GM18502 (cell line): ENCODE data around the gene ADAMTS2.
"Not testable (repeated sequence)": the region's sequence is repeated elsewhere in the genome, so short reads cannot be mapped to it uniquely, and the experiment has no call there.

Source experiments
- ATAC-seq: cut with Tn5 transposase; IDR thresholded peaks from one replicate; pipeline ENCODE4 v1.9.1; 2021; ENCODE audit warnings: mild to moderate bottlenecking; ENCODE audit not compliant: unreplicated experiment, poor library complexity

The ADAMTS2 gene

DNA sequence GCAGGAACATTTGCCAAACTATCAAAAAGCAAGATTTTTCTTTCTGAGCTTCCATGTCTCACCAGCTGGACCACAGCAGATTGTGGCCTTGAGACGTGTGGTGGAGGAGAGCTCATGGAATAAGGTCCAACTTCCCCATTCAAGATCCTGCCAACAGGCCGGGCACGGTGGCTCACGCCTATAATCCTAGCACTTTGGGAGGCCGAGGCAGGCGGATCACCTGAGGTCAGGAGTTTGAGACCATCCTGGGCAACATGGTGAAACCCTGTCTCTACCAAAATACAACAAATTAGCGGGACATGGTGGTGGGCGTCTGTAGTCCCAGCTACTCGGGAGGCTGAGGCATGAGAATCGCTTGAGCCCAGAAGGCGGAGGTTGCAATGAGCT, 59.5 kb downstream of the ADAMTS2 start:
- not testable (repeated sequence) for ATAC-seq

DNA sequence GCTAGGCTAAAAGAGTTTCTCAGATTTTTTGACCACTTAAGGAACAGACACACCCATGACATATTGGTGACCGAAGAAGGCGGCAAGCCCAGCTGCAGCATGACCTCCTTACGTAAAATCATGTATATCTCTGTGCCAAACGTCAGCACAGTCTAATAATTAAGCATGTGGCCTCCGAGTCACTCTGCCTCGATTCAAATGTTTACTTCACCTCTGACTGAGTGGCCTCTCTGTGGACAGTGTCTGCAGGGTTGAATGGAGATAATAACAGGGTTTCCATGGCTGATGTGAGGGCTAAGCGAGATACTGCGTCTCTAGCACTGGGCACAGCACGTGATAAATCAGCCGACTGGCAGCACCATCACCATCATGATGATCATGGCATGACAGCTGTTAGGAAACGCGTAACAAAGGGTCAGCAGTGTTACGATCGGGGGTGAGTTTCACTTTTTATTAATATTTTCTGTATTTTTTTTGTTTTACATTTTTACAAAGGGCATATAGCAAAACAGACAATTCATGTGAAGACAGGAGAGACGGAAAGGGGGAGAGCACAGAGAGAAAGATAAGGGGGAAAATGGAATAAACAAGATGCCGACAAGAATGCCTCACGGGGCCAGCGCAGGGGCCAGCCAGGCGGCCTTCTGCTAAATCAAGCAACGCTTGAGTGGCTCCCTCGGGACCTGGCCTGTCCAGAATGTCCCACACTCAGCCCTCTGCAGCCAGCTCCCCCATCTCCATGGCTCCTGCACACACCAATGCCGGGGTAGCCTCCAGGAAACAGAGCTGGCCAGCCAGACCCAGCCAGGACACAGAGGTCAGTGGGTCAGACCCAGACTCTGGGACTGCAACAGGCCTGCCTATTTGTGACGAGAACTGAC, 60.3 kb downstream of the ADAMTS2 start:
- ATAC-seq = no peak

DNA sequence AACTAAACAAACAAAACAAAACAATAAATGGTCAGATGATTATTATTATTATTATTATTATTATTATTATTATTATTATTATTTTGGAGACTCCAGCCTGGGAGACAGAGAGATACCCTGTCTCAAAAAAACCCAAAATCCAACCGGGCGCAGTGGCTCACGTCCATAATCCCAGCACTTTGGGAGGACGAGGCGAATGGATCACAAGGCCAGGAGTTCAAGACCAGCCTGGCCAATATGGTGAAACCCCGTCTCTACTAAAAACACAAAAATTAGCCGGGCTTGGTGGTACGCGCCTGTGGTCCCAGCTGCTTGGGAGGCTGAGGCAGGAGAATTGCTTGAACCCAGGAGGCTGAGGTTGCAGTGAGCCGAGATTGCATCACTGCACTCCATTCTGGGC, 61.4 kb downstream of the ADAMTS2 start:
- ATAC-seq = not testable (repeated sequence)

DNA sequence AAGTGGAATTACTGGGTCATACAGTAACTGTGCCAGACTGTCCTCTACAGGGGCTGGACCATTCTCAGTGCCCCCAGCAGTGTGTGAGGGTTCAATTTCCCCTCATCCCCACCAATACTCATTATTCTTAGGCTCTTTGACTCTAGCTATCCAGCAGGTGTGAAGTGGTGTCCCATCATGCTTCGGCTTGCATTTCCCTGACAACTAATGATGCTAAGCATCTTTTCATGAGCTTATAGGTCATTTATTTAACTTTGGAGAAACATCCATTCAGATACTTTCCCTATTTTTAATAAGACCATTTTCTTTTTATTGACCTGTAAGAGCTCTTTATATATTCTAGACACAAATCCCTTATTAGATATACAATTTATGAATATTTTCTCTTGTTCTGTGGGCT, 63.6 kb downstream of the ADAMTS2 start:
- no peak for ATAC-seq

DNA sequence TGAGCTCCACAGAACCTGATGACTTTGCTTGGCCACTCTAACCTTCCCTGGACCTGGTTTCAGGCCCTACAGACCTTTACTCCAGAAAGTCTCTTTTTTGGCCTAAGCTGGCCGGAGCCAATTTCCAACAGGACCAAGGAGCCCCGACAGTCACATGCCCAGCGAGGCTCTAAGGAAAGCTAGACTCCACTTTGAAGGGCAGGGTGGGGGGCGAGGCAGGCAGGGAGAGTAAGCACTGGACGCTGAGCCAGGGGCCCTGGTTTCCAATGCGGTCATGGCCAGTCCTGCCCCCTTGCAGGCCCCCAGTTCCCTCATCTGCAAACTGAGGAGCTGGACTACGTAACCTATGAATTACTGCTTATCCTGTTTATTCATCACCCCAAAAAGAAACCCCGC, 65.2 kb downstream of the ADAMTS2 start:
- ATAC-seq = no peak

DNA sequence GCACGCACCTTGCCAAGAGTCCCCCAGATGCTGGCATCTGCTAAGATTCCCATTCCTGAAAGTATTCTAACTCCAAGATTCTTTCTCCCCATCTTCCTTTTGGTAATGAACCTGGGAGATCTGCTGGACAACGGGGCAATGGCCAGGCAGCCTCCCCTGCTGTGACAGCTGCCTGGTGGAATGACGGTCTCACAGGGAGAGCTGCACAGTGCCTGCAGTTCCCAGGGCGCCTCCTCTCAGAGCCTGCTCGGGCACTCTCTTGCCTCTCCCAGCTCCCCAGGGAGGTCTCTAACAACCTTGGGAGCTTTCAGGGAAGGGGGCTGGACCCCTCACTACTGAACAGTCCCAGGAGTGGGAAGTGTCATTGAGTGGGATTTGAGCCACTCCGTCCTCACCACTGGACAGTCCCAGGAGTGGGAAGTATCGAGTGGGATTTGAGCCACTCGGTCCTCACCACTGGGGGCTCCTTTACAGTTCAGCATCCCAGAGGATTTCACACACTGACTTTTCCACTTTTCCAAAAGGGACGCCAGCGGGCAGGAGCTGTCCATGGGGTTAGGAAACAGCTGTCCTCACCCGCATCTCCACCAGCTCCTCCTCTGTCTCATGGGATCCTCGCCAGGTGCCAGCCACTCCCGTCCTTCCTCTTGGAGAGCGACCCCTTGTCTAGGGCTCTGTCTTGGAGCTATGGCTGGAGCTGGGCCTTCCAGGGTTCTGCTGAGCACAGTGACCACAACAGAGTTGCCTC, 65.7 kb downstream of the ADAMTS2 start:
- ATAC-seq = no peak

DNA sequence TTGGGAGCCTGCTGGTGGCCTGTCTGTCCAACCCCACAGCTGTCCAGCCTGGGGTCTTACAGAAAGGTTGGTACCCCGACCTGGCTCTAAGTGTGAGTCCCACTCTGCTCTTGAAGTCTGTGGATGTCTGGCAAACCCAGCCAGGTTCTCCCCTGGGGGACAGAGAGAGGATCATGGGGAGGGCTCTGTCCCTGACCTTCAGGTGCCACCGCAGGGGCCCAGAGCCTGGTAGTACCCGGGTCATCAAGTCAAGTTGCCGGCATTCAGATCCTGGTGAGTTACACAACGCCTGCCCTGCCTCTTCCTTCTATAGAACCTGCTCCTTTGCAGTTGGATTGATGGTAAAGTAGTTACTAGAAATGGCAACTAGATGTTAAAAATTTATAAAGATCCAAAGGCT, 66.7 kb downstream of the ADAMTS2 start:
- no peak for ATAC-seq

DNA sequence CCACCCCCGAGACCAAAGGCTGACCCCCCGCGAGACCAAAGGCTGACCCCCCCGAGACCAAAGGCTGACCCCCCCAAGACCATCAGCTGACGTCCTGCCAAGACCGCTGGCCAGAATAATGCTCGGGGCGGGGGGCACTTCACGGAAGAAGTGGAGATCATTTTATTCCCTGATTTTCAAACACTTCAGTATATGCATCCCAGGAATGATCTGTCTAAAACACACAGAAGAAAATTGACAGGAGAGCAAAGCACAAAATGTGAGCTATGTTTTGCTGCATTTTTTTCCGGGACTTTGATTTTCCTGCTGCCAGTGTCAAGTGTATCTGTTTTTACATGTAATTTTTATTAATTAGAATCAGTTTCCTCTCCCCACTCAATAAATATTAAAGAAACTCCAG, 67.1 kb downstream of the ADAMTS2 start:
- no peak for ATAC-seq

DNA sequence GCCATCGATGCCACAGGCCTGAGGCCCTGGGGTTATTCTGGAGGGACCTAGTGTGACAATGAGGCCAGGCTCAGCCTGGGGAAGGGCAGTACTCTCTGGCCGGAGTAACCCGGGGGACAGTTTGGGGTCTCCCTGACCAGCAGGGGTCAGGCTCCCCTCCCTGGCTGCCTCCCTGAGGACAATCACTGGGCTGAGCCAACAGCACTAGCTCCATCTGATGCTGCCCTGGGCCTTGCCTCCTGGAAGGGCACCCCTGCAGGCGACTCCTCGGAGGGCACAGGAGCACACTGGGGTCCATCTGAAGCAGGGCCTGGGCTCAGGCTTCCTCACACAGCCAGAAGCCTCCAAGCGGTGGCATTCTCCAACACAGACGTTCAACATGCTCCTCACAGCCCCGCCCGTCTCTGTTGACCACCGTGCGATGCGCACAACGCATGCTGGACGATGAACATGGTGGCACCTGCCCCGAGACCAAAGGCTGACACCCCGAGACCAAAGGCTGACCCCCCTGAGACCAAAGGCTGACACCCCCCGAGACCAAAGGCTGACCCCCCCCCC, 68.3 kb downstream of the ADAMTS2 start:
- ATAC-seq = no peak

DNA sequence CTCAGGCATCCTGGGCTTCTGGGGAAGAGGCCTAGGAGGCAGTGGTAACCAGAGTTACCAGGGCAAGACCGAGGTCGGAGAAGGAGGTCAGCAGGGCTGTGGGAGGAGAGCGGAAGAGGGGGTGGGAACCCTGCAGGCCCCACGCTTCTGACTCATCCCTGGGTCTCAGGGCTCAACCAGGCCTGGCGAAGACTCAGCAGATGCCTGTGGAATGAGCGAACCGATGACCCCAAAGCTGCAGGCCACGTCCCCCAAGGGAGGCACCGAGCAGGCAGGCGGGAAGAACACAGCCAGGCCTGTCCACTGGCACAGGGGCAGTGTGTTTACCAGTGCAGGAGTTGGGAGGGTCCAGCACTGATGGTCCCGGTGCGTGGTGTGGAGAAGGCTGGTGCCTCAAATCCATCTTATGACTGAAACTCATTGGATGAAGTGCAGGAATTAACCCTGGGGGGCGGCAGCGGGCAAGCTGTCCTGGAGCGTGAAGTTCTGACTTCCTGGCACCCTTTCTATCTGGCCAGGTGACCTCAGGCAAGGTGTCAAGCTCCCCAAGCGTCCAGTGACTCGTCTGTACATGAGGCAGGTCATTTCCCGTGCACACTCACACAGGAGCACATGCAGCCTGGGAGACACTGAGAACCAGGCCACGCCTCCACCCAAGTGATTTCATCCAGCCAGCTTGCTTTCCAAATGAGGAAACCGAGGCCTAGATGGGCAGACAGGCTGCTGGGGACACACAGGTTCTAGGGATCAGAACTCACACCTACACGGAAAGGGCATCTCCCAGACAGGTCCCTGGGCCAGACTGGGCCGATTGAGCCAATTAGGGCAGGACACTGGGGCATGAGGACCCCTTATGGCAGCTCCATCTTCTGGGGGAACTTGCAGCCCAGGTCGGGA, 69.1 kb downstream of the ADAMTS2 start:
- no peak for ATAC-seq

DNA sequence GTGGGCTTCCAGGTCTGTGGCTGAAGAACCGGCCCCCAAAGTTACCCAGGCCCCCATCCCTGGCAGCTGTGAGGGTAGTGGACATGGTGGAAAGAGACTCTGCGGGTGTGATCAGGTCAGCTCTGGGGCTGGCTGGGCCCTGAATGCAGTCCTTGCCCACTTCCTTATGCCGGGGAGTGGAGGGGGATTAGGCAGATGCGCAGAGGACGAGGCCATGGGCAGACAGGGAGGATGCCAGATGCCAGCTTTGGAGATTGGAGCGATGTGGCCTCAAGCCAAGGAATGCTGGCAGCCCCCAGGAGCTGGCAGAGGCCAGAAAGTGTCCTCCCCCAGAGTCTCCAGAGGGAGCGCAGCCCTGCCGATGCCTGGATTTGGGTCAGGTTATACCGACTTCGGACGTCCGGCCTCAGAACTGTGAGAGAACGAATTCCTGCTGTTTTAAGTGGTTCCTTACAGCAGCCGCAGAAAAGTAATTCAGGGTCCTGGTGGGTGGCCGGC, 69.8 kb downstream of the ADAMTS2 start:
- ATAC-seq = no peak

DNA sequence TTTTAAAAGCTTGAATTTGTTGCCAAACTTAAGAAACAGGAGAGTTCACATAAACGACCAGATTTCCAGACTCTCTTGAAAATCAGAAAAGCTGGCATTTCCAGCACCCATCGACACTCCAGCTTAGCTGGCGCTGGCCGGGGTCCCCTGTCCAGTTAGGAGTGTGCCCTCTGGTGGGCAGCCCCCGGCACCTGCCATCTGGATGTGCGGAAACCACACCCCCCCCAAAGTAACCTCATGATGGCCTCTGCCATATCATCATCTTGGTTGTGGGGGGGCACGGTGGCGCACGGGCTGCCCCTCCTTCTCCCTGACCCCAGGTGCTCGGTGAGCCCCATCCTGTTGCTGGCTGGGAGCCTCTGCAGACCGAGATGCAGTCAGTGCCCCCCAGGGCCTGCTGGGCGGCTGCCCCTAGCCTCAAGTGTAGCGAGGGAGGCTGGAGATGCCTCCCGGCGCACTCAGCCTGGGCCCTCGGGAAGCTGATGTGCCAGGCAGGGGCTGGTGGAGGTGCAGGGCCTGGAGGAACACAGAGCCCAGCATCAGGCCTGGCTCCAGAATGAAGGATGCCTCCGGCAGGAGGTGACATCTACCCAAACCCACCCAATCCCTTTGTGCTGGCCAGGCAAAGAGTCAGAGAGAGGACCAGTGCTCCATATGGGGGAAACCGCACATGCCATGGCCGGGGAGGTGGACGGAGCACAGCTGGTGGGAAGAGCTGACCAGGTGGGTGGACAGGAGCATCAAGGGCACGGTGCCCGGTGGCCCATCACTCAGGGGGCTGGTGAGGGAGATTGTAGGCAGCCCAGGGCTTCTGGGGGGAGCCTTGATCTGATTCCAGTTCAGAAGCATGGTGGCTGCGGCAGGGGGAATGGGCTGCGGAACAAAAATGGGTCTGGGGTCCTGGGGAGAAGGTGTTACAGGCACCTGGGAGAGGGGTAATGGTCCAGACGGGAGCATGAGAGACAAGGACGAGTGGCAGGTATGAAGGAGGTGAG, 70.6 kb downstream of the ADAMTS2 start:
- ATAC-seq = no peak

DNA sequence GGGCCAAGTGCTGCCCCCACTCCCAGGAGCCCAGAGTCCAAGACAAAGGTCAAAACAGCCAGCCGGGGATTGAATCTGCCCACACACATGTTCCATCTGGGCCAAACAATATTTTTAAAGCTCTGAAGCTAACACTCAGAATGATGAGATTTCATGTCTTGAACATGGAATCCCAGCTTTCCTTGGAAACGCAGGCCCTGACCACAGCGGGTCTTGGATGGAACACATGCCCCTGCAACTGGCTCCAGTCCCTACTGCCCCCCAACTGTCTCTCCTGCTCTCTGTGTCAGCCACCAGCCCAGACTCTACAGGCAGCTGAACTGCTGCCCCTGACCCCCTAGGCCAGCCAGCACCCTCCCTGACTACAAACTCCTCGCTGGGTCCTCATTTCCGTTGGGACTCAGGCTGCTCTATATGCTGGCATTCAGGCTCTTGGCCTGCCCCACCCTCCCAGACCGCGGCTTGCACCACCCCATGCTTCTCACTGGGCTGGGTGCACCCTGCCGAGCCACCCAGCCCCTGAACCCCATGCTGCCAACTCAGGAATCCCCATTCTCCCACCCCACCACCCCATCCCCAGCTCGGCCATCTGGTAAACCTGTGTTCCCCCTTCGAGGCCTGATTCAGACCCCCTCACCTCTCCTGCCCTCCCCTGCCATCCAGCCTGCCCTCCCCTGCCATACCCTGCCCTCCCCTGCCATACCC, 71.7 kb downstream of the ADAMTS2 start:
- no peak for ATAC-seq

DNA sequence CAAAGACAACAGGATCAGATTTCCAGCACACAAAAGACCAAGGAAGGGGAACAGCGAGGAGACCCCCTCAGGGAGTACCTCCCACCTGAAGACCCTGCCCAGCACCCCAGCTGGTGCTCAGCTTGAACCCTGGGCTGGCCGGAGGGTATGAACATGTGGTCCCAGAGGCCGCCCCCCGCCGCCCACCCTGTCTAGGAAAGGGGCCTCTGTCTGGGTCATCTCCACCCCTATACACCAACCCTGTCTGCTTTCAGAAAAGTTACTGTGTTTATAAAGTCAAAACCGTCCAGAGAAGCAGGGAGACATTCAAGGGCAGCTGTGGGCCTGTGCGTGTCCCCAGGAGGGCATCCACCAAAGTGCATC, 72.2 kb downstream of the ADAMTS2 start:
- ATAC-seq = no peak

DNA sequence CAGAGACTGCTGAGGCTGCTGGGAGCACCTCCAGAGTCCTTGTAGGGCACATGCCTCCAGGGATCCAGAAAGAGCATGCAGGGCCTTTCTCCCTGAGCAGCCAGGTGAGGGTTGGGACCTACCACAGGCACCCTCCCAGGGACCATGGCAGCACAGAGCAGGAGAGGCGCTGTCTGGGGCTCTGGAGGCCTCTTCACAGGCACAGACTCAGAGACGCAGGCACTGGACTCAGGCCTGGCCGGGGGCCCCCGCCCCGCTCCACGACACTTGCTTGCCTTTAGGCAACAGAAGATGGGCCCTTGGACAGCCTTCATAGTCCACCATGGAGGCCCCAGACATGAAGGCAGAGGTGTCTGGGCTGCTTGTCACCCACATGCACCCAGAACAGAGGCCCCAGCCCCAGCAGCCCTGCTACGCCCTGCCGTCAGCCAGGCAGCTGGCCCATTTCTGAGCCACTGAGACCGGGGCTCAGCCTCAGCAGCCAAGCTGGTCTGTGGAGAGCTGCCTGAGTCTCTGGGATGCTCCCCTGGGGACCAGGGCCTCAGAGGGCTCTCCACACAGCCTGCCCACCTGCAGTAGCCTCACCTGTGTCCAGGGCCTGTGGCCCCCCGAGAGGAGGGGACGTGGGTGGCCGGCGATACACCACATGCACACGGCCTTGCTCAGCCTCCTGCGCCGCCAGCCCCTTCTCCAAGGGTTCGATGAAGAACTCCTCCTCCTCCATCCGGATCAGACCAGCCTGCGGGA, 72.8 kb downstream of the ADAMTS2 start:
- ATAC-seq = no peak

DNA sequence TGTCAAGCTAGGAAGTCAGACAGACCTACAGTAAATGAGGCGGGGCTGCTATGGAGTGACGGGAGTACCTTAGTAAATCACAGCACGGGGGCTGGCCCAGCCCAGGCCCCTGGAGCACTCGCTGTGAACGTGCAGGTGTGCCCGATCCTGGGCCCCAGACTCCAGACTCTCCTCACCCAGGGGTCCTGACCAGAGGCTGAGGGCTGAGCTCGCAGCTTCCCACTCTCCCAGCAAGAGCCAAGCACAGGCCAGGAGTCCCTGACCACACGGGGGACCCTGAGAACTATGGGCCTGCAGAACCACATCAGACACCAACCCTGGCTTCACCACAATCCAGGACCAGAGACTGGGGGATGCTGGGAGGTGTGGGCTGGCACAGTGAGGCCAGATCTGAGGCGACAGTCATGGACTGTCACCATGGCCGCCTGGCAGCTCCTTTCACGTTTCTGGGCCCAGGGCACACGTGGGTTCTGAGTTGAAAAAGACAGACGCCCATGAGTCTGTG, 73.4 kb downstream of the ADAMTS2 start:
- ATAC-seq = no peak

DNA sequence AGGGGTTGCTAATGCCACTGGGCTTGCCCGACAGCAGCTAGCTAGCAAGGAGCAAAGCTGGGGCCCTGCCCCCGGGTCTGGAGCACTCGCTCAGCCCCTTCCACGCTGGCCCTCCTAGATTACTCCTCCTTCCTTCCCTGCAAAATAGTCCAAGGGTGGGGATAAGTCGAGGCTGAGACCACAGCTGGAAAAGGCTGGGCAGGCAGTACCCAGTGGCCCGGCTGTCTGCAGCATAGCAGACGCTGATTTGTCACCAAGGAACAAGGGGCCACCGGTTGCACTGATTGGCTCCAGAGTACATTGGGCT, 73.9 kb downstream of the ADAMTS2 start:
- no peak for ATAC-seq
